Endothelial cell (in vitro differentiated cells): ENCODE measurements around the gene OLFM3. TPM values are rescaled to one million over a fixed set of nuclear protein-coding genes. Genes with fewer than 3 reads are reported as not detected.

ENCODE experiments used
- DNase-seq: peaks from one replicate; pipeline ENCODE4 v3.0.0; 2021; ENCODE audit warnings: low spot score
- H3K27ac Mint-ChIP-seq: one replicate; pipeline ENCODE4 v1.8.0; 2021; ENCODE audit warnings: mixed read lengths, inconsistent platforms; ENCODE audit not compliant: unreplicated experiment
- H3K27me3 Mint-ChIP-seq: one replicate; pipeline ENCODE4 v1.8.0; 2021; ENCODE audit warnings: mild to moderate bottlenecking, moderate library complexity, mixed read lengths, inconsistent platforms; ENCODE audit not compliant: unreplicated experiment
- H3K36me3 Mint-ChIP-seq: one replicate; pipeline ENCODE4 v1.8.0; 2021; ENCODE audit warnings: mild to moderate bottlenecking, low read depth, mixed read lengths, inconsistent platforms; ENCODE audit not compliant: unreplicated experiment
- H3K4me1 Mint-ChIP-seq: one replicate; pipeline ENCODE4 v1.8.0; 2021; ENCODE audit warnings: mild to moderate bottlenecking, mixed read lengths, inconsistent platforms; ENCODE audit not compliant: unreplicated experiment
- H3K4me3 Mint-ChIP-seq: one replicate; pipeline ENCODE4 v1.8.0; 2021; ENCODE audit warnings: mild to moderate bottlenecking, mixed read lengths, inconsistent platforms; ENCODE audit not compliant: unreplicated experiment
- H3K9me3 Mint-ChIP-seq: one replicate; pipeline ENCODE4 v1.8.0; 2021; ENCODE audit warnings: mixed read lengths, inconsistent platforms; ENCODE audit not compliant: unreplicated experiment
- total RNA-seq: library from RNA; stranded (reverse); fragmentation: NEBNext Ultra II Directional; extraction: Animal tissue kit (Norgen Biotek cat#: 25700); gene quantifications from one replicate; pipeline ENCODE4 v1.2.1, GENCODE V29; 2021; ENCODE audit not compliant: unreplicated experiment
- TF ChIP-seq, protein P1 (sequence below): fragments of 200-600 bp; sonication (generic); IDR thresholded peaks from one replicate; pipeline ENCODE4 v1.5.0; 2021; ENCODE audit warnings: antibody characterized with exemption; ENCODE audit not compliant: unreplicated experiment

Gene OLFM3
- total RNA-seq, 1 donor from 2014 or later, result 0.23 TPM

- TF ChIP-seq, protein P1, sequence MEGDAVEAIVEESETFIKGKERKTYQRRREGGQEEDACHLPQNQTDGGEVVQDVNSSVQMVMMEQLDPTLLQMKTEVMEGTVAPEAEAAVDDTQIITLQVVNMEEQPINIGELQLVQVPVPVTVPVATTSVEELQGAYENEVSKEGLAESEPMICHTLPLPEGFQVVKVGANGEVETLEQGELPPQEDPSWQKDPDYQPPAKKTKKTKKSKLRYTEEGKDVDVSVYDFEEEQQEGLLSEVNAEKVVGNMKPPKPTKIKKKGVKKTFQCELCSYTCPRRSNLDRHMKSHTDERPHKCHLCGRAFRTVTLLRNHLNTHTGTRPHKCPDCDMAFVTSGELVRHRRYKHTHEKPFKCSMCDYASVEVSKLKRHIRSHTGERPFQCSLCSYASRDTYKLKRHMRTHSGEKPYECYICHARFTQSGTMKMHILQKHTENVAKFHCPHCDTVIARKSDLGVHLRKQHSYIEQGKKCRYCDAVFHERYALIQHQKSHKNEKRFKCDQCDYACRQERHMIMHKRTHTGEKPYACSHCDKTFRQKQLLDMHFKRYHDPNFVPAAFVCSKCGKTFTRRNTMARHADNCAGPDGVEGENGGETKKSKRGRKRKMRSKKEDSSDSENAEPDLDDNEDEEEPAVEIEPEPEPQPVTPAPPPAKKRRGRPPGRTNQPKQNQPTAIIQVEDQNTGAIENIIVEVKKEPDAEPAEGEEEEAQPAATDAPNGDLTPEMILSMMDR, result no peak
- Mint-ChIP-seq H3K27ac (no peak overlapping the region), H3K4me3 (no peak overlapping the region), H3K9me3 (no peaks in the 10 kb centered on the region), H3K4me1 (no peaks in the 10 kb centered on the region), H3K27me3 (no peaks in the 10 kb centered on the region), H3K36me3 (no peaks in the 10 kb centered on the region)
- no peak for DNase-seq
Measured at GRCh38 chr1:101875891-101876290, 120.8 kb downstream of the OLFM3 start.

DNA sequence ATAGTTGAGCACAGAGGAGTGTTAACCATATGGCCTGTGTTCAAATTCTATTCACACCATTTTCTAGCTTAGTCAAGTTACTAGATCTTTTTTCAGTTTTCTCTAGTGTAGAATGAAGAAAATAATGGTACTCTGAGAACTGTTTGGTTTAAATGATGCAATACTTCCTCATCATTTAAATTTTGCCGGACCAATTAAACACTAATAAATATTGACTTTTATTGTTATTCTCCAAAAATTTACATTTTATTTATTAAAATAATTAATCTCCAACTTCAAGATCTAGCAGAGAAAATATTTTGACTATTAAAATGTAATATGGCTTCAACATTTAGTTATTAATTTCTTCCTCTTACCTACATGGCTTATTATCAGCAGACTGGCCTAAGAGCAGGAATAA, 123.1 kb downstream of the OLFM3 start:
- Mint-ChIP-seq H3K27me3 (no peaks in the 10 kb centered on the region), H3K4me1 (no peaks in the 10 kb centered on the region), H3K27ac (no peak overlapping the region), H3K36me3 (no peaks in the 10 kb centered on the region), H3K9me3 (no peaks in the 10 kb centered on the region), H3K4me3 (no peak overlapping the region)
- TF ChIP-seq, protein P1, result no peak
- no peak for DNase-seq

DNA sequence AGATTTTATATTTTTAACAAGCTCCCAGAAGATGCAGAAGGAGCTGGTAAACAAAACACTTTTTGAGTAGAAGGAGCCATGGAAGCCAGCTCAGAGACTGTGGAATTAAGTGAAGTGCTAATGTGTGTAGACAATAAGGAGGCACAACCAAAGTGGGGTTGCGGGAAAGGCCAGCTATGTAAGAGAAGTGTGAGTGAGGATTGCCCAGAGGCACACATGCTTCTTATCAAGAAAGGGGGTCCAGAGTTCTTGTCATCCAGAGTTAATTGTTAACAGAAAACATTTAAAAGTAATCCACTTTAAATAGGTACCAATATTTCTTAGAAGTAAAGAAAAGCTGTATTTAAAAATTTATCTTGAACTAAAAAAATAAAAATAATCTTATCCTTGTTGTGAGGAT, 136.8 kb downstream of the OLFM3 start:
- DNase-seq, result no peak
- TF ChIP-seq, protein P1, result no peak
- no peak overlapping the region for H3K27ac Mint-ChIP-seq
- peaks cover 5% of the 10 kb centered on the region for H3K4me1 Mint-ChIP-seq
- H3K36me3 Mint-ChIP-seq, result no peaks in the 10 kb centered on the region
- no peak overlapping the region for H3K4me3 Mint-ChIP-seq
- no peaks in the 10 kb centered on the region for H3K27me3 Mint-ChIP-seq
- no peaks in the 10 kb centered on the region for H3K9me3 Mint-ChIP-seq

DNA sequence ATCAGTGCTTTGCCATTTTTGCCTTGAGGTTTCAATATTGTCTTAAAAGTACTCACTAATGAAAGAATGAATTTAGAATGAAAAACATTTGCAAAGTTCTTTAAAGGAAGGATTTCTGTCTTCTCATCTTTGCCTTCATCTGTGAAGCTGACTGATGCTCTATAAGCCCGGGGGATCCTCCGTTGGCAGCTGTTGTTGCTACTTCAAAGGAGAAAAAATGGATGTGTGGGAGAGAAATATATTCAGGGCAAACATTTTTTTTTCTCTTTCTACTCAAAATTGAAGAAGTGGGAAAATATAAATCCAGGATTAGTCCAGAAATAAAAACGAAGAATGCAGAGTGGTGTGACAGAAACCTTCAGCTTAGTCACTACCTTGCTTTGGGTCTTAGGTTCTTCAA, 142.5 kb downstream of the OLFM3 start:
- no peak overlapping the region for H3K27ac Mint-ChIP-seq
- no peaks in the 10 kb centered on the region for H3K9me3 Mint-ChIP-seq
- no peaks in the 10 kb centered on the region for H3K27me3 Mint-ChIP-seq
- no peaks in the 10 kb centered on the region for H3K36me3 Mint-ChIP-seq
- TF ChIP-seq, protein P1, result no peak
- DNase-seq, result no peak
- peaks cover 5% of the 10 kb centered on the region for H3K4me1 Mint-ChIP-seq
- no peak overlapping the region for H3K4me3 Mint-ChIP-seq

DNA sequence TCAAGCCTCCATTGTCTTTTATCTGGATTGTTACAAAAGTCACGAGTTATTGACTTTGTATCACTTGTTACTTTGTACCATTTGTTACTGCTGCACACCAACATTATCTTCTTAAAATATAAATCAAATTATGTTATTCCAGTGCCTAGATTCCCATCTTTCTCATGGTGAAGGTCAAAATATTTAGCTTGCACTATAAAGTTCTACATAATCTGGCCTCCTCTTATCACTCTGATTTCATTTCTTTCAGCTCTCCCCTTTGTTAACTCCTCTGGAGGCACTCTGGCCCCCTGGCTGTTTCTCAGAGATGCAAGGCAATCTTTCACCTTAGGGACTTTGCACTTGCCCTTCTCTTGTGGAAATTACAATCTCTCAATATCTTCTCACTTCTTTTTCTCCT, 143.8 kb downstream of the OLFM3 start:
- H3K27ac Mint-ChIP-seq, result no peak overlapping the region
- H3K4me1 Mint-ChIP-seq, result peaks cover 6% of the 10 kb centered on the region
- no peaks in the 10 kb centered on the region for H3K9me3 Mint-ChIP-seq
- H3K27me3 Mint-ChIP-seq, result no peaks in the 10 kb centered on the region
- TF ChIP-seq, protein P1, result no peak
- H3K4me3 Mint-ChIP-seq, result no peak overlapping the region
- no peaks in the 10 kb centered on the region for H3K36me3 Mint-ChIP-seq
- no peak for DNase-seq
